ENCODE data around the gene RARG.

RARG gene

DNA sequence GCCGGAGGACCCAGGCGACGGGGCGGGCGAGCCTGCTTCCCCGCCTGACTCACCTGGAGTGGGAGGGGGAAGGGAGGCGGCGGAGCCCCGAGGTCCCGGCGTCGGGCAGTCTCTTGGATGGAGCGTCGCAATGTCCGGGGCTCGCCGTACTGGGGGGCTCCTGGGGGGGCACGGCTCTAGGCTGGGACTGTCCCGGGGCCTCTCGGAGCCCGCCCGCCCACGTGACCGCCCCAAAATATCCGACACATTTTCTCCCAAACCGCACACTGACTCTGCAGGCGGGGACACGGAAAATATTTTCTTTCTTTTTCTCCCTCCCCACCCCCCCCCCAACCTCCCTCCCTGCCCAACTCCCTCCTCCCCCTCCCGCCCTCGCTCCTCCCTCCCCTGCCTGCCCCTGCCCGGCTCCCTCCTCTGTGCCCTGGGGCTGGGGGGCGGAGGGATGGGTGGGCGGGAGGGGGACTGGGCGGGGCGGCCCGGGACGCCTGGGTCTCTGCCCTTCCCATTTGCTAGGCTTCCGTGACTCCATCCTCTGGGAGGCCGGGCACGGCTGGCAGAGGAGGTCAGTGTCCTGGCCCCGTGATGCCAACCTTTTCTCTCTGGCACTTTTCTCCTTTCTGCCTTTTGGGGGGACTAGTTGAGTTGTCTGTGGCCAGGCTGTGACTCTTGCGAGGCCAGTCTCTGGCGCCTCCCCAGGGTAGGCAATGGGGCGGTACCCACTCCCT lies at the start of gene RARG:
TSS of gene RARG (minus strand) at position 289 of the 725 bp plus-strand sequence. CDS start 4,664 bp downstream, outside the sequence.
- peak; percentile 75 for DNase-seq (ENCODE audit: low read depth)

DNA sequence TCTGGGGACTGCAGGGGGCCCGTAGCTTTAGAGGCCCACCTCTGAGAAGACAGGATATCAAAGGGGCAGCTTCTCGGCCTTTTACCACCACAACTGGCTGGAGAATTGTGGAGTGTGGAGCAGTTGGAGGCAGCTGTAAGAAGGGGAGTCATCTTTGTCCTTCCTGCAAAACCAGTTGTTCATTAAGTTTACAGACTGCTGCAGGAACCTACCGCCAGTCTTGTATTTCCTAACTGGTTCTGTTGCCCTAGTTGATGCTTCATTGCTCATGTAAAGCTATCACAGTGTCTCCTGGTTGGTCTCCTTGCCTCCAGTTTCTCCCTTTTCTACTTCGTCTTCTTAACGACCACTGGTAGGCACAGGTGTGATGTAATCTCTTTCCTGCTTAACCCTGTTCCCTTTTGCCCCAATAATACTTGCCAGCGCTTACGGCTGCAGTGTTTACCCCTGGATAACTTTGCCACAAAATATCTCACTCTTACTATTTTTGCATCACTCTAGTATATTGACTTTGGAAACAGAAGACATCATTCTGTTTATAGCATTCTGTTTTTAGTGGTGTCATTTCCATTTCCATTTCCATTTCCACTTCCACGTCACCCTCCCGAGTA lies 48.0 kb upstream of the RARG start:
- DNase-seq (ENCODE audit: low read depth) = no peak

DNA sequence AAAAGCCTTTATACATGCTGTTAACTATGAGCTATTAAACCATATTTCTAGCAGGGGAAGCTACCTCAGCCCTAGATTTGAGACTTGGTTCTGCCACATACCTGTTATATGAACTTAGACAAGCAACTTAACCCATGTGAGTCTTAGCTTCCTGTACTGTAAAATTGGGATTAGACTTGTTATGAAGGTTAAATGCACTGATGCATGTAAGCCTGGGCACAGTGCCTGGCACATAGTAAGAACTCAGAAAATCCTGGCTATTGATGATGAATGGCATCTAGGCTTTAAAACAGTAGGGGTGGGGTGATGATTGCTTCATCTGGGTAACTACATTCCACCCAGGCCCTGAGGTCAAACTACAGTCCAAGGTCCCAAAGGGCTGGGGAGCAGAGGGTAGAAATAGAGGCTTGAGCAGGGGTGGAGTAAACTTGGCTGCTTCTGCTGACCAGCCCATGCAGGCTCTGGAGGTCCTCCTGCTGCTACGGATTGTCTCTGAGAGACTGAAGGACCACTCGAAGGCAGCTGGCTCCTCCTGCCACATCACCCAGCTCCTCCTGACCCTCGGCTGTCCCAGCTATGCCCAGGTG lies 47.4 kb upstream of the RARG start:
- no peak for DNase-seq (ENCODE audit: low read depth)

DNA sequence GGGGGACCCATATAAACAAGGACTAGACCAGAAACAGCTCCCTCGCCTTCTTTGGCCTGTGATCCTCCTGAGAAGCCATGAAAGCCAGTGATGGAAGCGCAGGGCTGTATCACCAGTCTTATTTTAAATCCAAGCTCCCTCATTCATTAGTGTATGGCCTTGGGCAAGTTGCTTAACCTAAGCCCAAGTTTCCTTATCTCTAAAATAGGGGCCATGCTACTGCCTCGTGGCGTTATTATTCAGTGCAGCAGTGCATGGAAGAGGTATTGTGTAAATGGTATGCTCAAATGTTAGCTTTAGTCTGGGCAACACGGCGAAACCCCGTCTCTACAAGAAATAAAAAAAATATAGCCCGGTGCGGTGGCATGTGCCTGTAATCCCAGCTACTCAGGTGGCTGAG lies 46.0 kb upstream of the RARG start:
- DNase-seq (ENCODE audit: low read depth) = no peak

DNA sequence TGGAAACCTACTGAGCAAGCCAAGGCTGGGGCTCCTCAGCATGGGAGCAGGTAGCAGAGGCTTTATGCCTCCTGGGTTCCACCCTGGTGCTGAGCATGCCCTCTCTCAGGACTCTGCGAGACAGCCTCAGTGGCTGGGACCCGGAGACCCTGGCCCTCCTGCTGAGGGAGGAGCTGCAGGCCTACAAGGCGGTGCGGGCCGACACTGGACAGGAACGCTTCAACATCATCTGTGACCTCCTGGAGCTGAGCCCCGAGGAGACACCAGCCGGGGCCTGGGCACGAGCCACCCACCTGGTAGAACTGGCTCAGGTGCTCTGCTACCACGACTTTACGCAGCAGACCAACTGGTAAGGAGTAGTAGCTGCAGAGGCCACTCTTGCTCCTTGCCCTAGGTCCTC lies 44.5 kb upstream of the RARG start:
- DNase-seq (ENCODE audit: low read depth) = no peak

DNA sequence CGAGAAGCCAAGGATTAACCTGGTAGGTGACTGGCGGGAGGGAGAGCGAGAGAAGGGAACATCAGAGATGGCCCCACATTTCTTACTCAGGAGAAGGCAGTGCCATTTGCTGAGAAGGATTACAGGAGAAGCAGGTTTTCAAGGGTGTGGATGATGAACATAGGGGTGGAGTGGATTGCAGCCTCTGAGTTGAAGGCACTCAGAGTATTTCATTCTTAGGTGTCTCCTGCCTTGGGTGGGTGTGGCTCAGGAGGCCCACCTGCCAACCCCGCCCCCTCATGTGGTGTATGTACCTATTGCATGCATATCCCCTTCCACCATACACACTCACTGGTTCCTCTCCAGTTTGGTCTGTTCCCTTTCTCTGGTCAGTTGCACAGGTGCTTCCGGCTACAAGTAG lies 42.4 kb upstream of the RARG start:
- no peak for DNase-seq (ENCODE audit: low read depth)

DNA sequence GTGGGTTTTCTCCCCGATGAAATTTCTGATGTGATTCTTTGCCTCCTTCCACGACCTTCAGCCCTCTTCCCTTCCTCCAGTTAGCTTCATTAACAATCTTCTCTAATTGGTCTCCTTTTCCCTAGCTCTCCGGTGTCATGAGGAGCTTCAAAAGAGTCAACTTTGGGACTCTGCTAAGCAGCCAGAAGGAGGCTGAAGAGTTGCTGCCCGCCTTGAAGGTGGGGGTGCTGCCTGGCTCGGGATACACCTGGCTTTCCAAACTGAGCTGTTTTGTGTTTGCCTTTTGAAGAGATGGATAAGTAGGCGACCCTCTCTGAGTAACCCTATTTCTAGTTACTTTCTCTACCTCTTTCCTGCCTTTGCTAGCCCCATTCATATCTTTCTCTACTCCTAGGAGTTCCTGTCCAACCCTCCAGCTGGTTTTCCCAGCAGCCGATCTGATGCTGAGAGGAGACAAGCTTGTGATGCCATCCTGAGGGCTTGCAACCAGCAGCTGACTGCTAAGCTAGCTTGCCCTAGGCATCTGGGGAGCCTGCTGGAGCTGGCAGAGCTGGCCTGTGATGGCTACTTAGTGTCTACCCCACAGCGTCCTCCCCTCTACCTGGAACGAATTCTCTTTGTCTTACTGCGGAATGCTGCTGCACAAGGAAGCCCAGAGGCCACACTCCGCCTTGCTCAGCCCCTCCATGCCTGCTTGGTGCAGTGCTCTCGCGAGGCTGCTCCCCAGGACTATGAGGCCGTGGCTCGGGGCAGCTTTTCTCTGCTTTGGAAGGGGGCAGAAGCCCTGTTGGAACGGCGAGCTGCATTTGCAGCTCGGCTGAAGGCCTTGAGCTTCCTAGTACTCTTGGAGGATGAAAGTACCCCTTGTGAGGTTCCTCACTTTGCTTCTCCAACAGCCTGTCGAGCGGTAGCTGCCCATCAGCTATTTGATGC lies 36.9 kb upstream of the RARG start:
- DNase-seq (ENCODE audit: low read depth) = no peak

DNA sequence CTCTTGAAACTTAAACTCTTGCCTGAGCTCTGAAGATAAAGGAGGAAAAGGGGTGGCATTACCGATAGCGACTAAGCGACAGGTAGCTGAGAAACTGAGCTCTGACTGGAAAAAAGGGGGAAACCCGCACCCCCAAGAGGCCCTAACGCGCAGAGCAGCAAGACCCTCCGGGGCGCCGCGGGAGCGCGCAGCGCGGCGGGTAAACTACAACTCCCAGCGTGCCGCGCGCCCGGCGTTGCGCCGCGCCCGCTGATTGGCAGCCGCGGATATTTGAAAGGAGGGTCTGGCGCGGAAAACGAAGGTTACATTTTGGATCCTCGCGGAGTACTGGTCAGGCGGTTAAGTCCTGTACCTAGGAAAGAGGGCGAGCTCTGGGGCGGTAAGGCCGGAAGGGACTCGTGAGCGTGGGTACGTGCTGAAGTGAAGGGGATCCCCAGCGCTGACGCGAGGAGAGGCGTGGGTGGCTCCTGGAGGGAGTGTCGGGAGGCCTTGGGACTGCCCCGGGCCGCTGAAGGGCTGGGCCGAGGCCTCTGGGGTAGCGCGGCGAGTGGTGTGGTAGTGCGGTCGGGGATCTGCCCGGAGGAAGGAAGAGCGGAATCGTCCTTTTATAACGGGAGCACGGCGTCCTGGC lies 36.1 kb upstream of the RARG start, which contains the start of gene ESPL1:
TSS of gene ESPL1 (plus strand) at position 301 of the 631 bp plus-strand sequence. CDS start 468 bp downstream, outside the sequence.
- peak; percentile 74 for DNase-seq (ENCODE audit: low read depth)

DNA sequence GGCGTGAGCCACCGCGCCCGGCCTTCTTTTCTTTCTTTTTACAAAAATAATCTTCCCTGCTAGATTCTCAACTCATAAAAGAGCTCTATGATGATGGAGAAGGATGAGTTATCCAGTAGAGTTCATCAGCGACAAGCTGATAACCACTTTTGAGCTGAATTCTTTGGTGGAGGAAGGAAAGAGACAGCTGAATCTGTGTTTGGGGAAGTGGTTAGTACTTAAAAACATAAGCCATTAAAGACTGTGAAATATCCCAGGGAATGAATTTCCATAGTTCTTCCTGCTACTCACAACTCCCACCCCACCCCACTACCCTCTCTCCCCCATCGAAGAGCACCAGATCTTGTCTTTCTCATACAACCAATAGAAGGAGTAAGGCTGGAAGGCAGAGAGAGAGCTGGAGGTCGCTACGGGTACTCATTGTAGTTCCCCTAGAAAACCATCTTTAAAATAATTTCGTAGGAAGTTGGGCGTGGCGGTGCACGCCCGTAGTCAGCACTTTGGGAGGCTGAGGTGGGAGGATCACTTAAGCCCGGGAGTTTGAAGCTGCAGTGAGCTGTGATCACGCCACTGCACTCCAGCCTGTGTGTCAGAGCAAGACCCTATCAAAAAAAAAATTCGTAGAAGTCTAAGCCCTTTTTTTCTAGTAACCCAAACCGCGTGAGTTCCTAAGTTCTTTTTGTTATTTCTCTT lies 35.4 kb upstream of the RARG start:
- peak; percentile 18 for DNase-seq (ENCODE audit: low read depth)

DNA sequence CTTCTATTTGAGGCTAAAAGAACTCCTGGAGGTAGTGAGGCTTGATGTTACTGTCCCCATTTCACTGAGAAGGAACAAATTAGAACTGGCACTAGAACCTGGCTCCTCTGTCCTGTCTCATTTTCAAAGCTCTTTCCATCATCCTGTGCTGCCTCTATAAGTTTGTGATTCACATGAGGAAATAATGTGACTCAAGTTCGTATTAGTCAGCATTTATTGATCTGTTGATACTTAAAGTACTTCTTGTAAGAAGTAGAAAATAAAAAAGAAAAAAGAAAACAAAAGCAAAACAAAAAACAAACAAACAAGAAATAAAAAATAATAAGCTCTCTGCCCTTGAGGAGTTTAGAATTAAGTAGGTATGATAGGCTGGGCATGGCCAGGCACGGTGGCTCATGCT lies 33.8 kb upstream of the RARG start:
- DNase-seq (ENCODE audit: low read depth) = no peak

DNA sequence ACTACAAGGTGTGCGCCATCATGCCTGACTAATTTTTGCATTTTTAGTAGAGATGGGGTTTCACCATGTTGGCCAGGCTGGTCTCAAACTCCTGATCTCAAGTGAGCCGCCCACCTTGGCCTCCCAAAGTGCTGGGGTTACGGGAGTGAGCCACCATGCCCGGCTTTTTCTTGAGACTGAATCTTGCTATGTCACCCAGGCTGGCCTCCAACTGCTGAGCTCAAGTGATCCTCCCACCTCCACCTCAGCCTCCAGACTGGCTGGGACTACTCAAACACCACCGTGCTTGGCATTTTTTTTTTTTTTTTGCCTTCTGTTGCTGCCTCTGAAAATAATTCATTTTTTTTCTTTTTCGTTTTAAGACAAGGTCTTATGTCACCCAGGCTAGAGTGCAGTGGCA lies 27.9 kb upstream of the RARG start:
- DNase-seq (ENCODE audit: low read depth) = no peak

DNA sequence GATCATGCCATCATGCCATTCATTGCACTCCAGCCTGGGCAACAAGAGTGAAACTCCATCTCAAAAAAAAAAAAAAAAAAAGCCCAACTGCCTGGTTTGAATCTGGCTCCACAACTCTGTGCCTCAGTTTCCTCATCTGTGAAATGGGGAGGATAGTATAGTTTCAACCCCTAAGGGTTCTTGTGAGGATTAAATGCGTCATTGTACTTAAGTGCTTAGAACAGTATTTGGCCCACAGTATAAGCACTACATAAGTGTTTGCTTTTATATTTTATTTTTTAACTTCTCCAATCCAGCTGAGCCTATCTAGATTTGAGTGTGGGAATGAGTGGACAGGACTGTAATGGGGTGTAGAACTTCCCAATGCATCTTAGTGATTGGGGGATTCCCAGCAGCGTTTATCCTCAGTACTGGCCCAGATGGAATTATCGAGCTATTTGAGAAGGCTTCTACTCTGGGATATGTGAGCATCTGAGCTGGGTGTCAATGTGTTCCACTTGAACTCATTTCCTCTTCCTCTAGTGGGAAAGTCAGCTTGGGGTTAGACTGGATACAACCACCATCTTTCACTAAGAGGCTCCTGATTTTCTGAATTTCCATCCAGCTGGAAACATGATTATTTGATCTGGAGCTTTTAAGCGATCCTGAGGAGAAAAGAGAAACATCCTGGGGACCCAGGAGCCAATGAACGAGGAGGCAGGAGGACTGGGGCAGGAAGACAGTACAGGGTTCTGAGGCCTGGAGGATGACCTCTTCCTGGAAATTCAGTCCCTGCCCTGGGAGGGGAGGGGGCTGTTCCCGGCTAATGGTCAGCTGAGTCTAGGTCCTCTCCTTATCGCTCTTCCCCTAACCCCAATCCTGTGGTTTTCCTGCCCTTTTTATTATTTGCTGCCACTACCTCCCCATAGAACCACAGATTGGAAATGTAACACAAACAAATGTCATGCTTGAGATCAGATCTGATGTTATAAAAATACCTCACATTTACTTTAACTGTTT lies 26.8 kb upstream of the RARG start:
- no peak for DNase-seq (ENCODE audit: low read depth)

DNA sequence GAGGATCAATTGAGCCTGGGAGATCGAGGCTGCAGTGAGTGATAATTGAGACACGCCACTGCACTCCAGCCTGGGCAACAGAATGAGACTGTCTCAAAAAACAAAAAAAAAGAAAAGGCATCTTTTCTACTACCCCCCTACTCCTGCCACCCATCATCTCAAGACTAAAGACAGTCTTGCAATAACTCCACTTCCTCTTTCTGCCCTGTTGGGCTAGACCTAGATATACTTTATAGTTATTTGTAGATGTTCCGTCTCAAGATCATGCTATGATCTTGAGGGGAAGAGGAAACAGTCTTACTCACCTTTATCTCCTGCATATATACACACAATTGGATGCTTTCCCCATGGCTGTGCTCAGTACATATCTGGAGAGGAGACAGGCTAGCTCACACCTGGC lies 24.0 kb upstream of the RARG start:
- DNase-seq (ENCODE audit: low read depth) = no peak

DNA sequence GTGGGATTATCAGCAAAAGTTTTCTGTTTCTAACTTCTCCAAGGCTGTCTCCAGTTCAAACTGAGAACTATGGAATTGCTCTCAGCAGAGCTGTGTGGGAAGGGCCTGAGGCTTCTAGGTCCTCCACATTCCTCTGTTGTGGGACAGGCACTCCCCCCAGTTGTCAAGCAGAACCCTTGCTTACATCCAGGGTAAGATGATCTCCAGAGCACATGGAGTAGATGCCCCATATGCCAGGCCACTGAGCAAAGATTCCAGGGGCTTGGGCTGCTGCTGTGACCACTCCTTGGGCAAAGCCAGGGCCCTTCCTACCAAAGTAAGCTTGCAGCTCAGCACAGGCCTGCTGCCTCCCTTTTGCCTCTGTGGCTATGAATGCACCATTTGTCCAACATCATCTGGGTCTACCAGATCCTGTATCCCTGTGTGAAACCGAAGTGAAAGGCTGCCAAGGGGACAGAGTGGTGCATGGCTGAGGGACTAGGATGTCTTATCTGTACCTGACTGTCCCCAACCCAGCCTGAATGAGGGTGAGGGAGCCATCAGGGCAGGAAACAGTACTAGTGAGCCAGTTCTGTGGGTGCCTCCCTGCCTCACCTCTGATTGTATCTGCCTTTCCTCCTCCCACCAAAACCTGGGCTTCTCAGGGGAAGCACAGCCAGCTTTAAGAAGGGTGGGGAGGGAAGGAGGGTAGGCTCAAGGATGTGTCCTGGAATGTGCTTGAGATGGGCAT lies 23.0 kb upstream of the RARG start:
- DNase-seq (ENCODE audit: low read depth) = no peak

DNA sequence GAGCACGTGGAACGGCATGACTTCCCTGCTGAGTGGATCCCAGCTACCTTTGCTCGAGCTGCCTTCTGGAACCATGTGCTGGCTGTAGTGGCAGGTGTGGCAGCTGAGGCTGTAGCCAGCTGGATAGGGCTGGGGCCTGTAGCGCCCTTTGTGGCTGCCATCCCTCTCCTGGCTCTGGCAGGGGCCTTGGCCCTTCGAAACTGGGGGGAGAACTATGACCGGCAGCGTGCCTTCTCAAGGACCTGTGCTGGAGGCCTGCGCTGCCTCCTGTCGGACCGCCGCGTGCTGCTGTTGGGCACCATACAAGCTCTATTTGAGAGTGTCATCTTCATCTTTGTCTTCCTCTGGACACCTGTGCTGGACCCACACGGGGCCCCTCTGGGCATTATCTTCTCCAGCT lies 21.3 kb upstream of the RARG start:
- no peak for DNase-seq (ENCODE audit: low read depth)

DNA sequence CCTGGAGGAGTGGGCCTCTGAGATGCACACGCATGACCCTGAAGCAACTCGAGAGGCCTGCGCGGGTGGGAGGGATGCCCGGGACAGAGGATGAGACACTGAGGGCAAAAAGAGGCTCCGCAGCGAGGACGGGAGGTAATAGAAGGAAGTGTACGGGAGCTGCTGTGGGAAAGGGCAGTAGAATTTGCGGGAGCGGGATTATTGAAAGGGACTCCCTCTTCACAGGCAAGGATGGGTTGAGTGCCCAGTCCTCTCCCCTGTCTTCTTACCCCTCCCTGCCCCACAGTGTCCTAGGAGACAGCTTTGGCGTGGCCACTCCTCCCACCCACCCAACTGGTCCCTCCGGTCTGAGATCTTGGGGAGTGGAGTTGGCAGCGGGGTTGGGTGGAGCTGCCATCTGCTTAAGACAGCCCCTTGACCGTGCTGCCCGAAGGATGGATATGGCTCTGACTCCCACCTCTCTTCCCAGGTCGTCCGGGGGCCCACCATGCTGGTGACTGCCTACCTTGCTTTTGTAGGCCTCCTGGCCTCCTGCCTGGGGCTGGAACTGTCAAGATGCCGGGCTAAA lies 20.4 kb upstream of the RARG start:
- no peak for DNase-seq (ENCODE audit: low read depth)

DNA sequence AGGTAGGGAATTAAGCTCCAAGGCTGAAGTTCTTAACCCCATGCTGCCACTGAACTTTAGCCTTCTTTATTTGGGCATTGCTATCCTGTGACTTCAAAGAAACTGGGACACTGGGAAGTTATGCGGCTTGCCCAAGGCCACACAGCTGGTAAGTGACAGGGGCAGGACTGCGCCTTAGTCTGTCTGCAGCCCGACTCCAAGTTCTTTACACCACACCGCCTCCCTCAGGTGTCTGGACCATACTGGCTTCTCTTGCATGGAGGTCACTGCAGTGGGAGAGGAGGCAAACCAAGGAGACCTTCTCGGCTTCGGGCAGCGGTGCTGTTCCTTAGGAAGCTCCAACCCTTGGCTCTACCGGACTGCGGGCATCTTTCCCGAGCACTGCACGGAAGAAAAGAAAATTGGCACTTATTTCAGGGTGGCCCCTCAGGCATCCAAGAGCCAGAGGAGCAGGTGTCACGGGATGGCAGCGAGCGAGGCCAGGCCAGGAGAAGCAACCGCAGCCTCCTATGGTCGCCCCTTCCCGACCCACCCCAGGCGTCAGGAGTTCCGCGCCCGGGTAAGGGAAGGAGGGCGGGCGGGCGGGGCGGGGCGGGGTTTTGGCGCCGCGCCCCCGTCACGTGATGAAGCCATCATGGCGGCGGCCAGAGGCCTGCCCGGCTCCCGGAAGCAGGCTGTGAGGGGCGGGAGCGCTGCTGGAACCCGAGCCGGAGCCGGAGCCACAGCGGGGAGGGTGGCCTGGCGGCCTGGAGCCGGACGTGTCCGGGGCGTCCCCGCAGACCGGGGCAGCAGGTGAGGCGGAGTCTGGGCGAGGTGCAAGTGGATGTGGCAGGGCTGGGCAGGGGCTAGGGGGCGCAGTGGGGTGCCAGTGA lies 19.7 kb upstream of the RARG start:
- DNase-seq (ENCODE audit: low read depth) = peak; percentile 50

DNA sequence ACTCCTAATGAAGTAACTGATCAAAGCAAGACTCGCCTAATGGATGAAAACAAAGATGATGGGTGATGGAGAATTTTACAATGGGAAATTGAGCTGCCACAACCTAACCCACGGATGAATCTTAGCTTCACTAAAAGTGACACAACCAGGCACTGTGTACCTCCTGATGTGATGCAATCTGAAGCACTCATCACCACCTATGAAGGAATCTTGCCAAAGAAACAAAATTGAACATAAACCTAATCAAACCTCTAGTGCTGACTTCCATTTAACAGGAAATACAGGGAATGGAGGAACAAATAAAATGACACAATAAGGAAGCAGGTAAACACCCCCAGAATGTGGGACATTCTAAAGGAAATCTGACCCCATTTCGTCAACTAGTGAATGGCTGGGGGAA lies 13.3 kb upstream of the RARG start:
- DNase-seq (ENCODE audit: low read depth) = no peak

Measured in stimulated activated CD4-positive, alpha-beta T cell treated with anti-CD3 and anti-CD28 coated beads, Interleukin-2, amount 100 ng/mL, for 4 hours (primary cell).